ENCODE results near the gene AHCYL1.

DNA sequence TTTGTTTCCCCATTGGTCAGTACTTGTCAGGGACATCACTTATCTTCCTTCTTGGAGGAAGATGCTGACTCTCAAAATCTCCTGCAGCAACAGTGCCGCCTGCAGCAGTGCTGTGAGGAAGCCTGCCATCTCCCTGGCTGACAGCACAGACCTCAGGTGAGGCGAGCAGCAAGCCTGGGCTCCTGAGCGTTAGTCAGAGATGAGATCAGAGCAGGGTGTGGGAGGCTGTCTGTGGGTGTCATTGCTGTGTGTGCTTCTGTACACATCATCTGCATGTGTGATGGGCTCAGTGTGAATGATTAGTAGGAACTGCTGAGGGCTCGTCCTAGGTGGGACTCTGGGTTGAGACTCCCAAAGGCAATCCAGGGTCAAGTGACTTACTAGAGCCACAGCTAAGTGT lies 56.0 kb downstream of the AHCYL1 start:
- TF ChIP-seq, protein P1, sequence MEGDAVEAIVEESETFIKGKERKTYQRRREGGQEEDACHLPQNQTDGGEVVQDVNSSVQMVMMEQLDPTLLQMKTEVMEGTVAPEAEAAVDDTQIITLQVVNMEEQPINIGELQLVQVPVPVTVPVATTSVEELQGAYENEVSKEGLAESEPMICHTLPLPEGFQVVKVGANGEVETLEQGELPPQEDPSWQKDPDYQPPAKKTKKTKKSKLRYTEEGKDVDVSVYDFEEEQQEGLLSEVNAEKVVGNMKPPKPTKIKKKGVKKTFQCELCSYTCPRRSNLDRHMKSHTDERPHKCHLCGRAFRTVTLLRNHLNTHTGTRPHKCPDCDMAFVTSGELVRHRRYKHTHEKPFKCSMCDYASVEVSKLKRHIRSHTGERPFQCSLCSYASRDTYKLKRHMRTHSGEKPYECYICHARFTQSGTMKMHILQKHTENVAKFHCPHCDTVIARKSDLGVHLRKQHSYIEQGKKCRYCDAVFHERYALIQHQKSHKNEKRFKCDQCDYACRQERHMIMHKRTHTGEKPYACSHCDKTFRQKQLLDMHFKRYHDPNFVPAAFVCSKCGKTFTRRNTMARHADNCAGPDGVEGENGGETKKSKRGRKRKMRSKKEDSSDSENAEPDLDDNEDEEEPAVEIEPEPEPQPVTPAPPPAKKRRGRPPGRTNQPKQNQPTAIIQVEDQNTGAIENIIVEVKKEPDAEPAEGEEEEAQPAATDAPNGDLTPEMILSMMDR (IDR thresholded peaks at IDR 0.05) = no peak
- TF ChIP-seq POLR2A (IDR thresholded peaks at IDR 0.05) = no peak

All from esophagus squamous epithelium (tissue), 4 donors.